Fibroblast of pulmonary artery (primary cell): ENCODE data around the gene HOOK2.

Experiments
- DNase-seq: peaks from one replicate; pipeline ENCODE4 v3.0.0-alpha.2; 2010; ENCODE audit warnings: low read depth
- H3K4me3 ChIP-seq: replicated peaks from 2 replicates; pipeline ENCODE4 v1.5.1; 2011; ENCODE audit warnings: low read depth, mild to moderate bottlenecking, control low read depth, low read length, moderate library complexity
- CTCF ChIP-seq: IDR thresholded peaks from 2 replicates; pipeline ENCODE4 v1.5.1; 2011; ENCODE audit warnings: mild to moderate bottlenecking, control low read depth, low read length, inconsistent platforms; ENCODE audit errors: missing control alignments

HOOK2 gene

GRCh38 chr19:12779162-12779993 lies 4.0 kb upstream of the HOOK2 start:
- peak; percentile 95 for DNase-seq
- TF ChIP-seq CTCF: no peak
- peak overlapping the region; percentile 78 for H3K4me3 ChIP-seq

- no peak for DNase-seq
- TF ChIP-seq CTCF: no peak
- peak overlapping the region; percentile 78 for H3K4me3 ChIP-seq
Measured at GRCh38 chr19:12778905-12779161, 3.5 kb upstream of the HOOK2 start.

GRCh38 chr19:12778017-12778904 lies 2.9 kb upstream of the HOOK2 start:
- H3K4me3 ChIP-seq: peak overlapping the region; percentile 78
- DNase-seq: peak; percentile 90
- TF ChIP-seq CTCF: no peak

GRCh38 chr19:12777217-12778016 lies 2.1 kb upstream of the HOOK2 start:
- DNase-seq: peak; percentile 80
- peak overlapping the region; percentile 78 for H3K4me3 ChIP-seq
- TF ChIP-seq CTCF: peak; percentile 76

- DNase-seq: peak; percentile 40
- no peak overlapping the region for H3K4me3 ChIP-seq
- TF ChIP-seq CTCF: peak; percentile 42
Measured at GRCh38 chr19:12773571-12773970, 1.8 kb downstream of the HOOK2 start.

- no peak overlapping the region for H3K4me3 ChIP-seq
- DNase-seq: no peak
- no peak for TF ChIP-seq CTCF
Measured at GRCh38 chr19:12772323-12772722, 3.0 kb downstream of the HOOK2 start.
